Measurements from ENCODE around the gene NCR1.
"Not testable (repeated sequence)": the region's sequence is repeated elsewhere in the genome, so short reads cannot be mapped to it uniquely, and the experiment has no call there.

The NCR1 gene

GRCh38 chr19:54916822-54917221 is 10.9 kb downstream of the NCR1 start:
- H3K4me3 ChIP-seq (ENCODE audit: low read depth, low read length) = no peak overlapping the region
- no peak for DNase-seq (ENCODE audit: low read depth, low spot score)
- TF ChIP-seq, protein P1, sequence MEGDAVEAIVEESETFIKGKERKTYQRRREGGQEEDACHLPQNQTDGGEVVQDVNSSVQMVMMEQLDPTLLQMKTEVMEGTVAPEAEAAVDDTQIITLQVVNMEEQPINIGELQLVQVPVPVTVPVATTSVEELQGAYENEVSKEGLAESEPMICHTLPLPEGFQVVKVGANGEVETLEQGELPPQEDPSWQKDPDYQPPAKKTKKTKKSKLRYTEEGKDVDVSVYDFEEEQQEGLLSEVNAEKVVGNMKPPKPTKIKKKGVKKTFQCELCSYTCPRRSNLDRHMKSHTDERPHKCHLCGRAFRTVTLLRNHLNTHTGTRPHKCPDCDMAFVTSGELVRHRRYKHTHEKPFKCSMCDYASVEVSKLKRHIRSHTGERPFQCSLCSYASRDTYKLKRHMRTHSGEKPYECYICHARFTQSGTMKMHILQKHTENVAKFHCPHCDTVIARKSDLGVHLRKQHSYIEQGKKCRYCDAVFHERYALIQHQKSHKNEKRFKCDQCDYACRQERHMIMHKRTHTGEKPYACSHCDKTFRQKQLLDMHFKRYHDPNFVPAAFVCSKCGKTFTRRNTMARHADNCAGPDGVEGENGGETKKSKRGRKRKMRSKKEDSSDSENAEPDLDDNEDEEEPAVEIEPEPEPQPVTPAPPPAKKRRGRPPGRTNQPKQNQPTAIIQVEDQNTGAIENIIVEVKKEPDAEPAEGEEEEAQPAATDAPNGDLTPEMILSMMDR (IDR thresholded peaks at IDR 0.05; ENCODE audit: low read depth, low read length) = no peak
- in situ Hi-C loops (cut with HindIII; ENCODE audit: low sequenced_read_pairs) = no loop called here

DNA sequence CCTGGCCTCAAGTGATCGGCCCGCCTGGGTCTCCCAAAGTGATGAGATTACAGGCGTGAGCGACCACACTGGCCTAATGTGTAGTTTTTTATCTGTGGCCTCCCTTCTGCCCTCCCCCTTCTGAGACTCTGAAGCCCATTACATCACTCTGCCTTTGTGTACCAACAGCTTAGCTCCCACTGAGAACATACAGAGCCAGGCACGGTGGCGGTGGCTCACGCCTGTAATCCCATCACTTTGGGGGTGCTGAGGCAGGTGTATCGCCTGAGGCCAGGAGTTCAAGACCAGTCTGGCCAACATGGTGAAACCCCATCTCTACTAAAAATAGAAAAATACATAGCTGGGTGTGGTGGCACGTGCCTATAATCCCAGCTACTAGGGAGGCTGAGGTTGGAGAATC is 12.6 kb downstream of the NCR1 start:
- in situ Hi-C loops (cut with HindIII; ENCODE audit: low sequenced_read_pairs) = no loop called here

DNA sequence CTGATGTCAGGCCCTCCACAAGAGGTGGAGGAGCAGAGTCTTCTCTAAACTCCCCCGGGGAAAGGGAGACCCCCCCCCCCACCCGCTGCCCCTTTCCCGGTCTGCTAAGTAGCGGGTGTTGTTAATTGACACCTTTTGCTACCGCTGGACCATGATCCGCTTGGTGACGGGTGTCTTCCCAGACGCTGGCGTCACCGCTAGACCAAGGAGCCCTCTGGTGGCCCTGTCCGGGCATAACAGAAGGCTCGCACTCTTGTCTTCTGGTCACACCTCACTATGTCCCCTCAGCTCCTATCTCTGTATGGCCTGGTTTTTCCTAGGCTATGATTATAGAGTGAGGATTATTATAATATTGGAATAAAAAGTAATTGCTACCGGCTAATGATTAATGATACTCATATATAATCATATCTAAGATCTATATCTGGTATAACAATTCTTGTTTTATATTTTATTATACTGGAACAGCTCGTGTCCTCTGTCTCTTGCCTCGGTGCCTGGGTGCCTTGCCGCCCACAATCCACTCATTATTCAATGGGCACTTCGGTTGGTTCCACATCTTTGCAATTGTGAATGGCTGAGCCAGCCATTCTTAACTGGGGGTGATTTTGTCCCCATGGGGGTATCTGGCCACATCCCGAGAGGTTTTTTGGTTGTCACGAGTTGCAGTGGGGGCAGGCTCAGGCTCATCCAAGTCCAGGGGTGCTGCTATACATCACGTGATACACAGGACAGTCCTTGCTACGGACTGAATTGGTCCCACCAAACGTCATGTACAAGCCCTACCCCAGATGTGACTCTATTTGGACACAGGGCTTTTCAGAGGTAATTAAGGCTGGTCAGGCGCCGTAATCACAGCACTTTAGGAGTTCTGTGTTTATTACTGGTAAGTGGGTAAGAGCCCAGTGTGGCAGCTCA is 14.0 kb downstream of the NCR1 start:
- H3K4me3 ChIP-seq (ENCODE audit: low read depth, low read length); in situ Hi-C loops (cut with HindIII; ENCODE audit: low sequenced_read_pairs); DNase-seq (ENCODE audit: low read depth, low spot score): not testable (repeated sequence)

More for the DNA sequence above, 12.6 kb downstream of the NCR1 start:
- no peak for DNase-seq (ENCODE audit: low read depth, low spot score)
- H3K4me3 ChIP-seq (ENCODE audit: low read depth, low read length) = no peak overlapping the region
- TF ChIP-seq, protein P1 (IDR thresholded peaks at IDR 0.05; ENCODE audit: low read depth, low read length) = no peak

DNA sequence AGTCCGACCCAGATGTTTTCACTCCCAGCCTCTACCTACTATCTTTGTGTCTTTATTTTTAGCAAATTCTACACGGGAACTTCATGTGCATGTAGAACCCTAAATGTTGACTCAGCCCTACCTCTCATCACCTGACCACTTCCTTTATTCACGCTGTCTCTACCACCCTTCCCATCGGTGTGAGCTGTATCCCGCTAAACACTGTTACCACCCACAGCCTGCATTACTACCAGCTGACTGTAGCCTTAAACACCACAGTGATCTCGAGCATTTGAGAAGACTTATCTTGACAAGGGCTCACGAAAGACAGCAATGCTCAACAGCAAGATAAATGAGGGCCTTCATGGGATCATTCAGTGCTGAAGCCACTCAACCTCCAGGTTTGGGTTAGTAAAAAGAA is 15.1 kb downstream of the NCR1 start:
- H3K4me3 ChIP-seq (ENCODE audit: low read depth, low read length) = no peak overlapping the region
- in situ Hi-C loops (cut with HindIII; ENCODE audit: low sequenced_read_pairs) = no loop called here
- TF ChIP-seq, protein P1 (IDR thresholded peaks at IDR 0.05; ENCODE audit: low read depth, low read length) = no peak
- DNase-seq (ENCODE audit: low read depth, low spot score) = no peak

DNA sequence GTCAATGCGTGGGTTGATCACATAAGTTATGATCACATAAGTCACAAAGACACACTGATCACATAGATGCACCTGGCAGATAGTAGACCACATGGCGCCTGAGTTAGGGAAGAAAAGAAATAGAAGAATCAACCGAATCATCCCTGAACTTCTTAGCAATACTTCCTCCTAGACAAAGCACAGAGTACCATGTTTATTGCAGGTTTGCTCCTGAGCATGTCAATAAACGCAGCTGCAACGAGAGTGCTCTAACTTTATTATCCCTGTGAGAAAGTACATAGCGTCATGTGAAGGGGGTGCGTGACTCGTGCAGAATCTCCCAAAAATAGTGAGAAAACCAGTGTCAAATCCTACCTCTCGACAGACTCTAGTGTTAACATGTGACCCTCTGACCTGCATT is 17.3 kb downstream of the NCR1 start:
- no peak overlapping the region for H3K4me3 ChIP-seq (ENCODE audit: low read depth, low read length)
- no peak for DNase-seq (ENCODE audit: low read depth, low spot score)
- TF ChIP-seq, protein P1 (IDR thresholded peaks at IDR 0.05; ENCODE audit: low read depth, low read length) = no peak
- in situ Hi-C loops (cut with HindIII; ENCODE audit: low sequenced_read_pairs) = no loop called here

- TF ChIP-seq, protein P1 (IDR thresholded peaks at IDR 0.05; ENCODE audit: low read depth, low read length) = no peak
- in situ Hi-C loops (cut with HindIII; ENCODE audit: low sequenced_read_pairs) = no loop called here
- no peak overlapping the region for H3K4me3 ChIP-seq (ENCODE audit: low read depth, low read length)
- no peak for DNase-seq (ENCODE audit: low read depth, low spot score)
Observed at GRCh38 chr19:54928299-54928698, 22.4 kb downstream of the NCR1 start.

DNA sequence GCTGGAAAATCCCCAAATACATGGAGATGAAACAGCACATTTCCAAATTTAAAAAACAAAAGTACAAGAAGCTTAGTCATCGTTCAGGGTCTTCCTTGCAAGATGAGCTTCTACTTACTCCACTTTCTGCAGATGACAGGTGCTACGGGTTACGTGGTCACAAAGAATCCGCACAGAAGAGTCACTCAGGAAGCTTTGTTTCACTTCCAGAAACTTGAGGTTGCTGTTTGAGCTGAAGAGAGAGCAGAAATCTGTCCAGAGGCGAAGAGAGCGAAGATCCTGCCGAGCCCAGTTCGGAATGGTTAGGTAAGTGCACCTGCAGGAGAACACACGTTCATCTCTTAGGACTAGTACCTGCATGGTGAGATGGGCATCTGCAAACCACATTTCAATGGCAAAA is 32.0 kb downstream of the NCR1 start:
- TF ChIP-seq, protein P1 (IDR thresholded peaks at IDR 0.05; ENCODE audit: low read depth, low read length) = no peak
- no peak overlapping the region for H3K4me3 ChIP-seq (ENCODE audit: low read depth, low read length)
- no peak for DNase-seq (ENCODE audit: low read depth, low spot score)
- in situ Hi-C loops (cut with HindIII; ENCODE audit: low sequenced_read_pairs) = no loop called here

Measured in astrocyte of the spinal cord (primary cell).